ENCODE measurements around the gene ARHGAP20. TPM values are rescaled to one million over a fixed set of nuclear protein-coding genes. Genes with fewer than 3 reads are reported as not detected.

Gene ARHGAP20
- total and polyA plus RNA-seq, 2 experiments from 2014 or later = 0.84 to 0.97 TPM

GRCh38 chr11:110571081-110571720 is 141.0 kb downstream of the ARHGAP20 start:
- no peak overlapping the region for H3K4me2 ChIP-seq (ENCODE audit: unreplicated experiment)
- H2AFZ ChIP-seq = no peak overlapping the region
- no peaks in the 10 kb centered on the region for H3K36me3 ChIP-seq (ENCODE audit: low read depth)
- DNase-seq = no peak
- in situ Hi-C loops (cut with MboI) = no loop called here
- H3K4me3 ChIP-seq = no peak overlapping the region
- WGBS, 2 experiments (ENCODE audit: low coverage in 1 of 2, low lambda C conversion rate in 2 of 2, missing lambda C conversion rate in 2 of 2) = 41 to 45% methylated on average over 5 of the region's 5 CpGs
- no peak for TF ChIP-seq EZH2 (IDR thresholded peaks at IDR 0.05; ENCODE audit: insufficient read depth, poor library complexity, severe bottlenecking)
- no peak for TF ChIP-seq EZH2phosphoT487 (IDR thresholded peaks at IDR 0.05; ENCODE audit: insufficient read depth, low read depth)
- no peak overlapping the region for H3K27ac ChIP-seq
- no peaks in the 10 kb centered on the region for H3K9me3 ChIP-seq (ENCODE audit: low read depth)
- no peaks in the 10 kb centered on the region for H3K4me1 ChIP-seq (ENCODE audit: insufficient read depth)
- no peaks in the 10 kb centered on the region for H3K27me3 ChIP-seq (replicated peaks; ENCODE audit: insufficient read depth)
- no peaks in the 10 kb centered on the region for H4K20me1 ChIP-seq (ENCODE audit: insufficient read depth)
- no peaks in the 10 kb centered on the region for H3F3A ChIP-seq (ENCODE audit: insufficient read depth)
- H3K79me2 ChIP-seq (ENCODE audit: insufficient read depth) = no peaks in the 10 kb centered on the region
- H3K9me2 ChIP-seq (ENCODE audit: insufficient read depth) = no peaks in the 10 kb centered on the region
- H3K9ac ChIP-seq = no peak overlapping the region

GRCh38 chr11:110566577-110566976 is 145.7 kb downstream of the ARHGAP20 start:
- Histone ChIP-seq H3K79me2 (ENCODE audit: insufficient read depth) (no peaks in the 10 kb centered on the region), H3K27ac (no peak overlapping the region), H3F3A (ENCODE audit: insufficient read depth) (no peaks in the 10 kb centered on the region), H3K4me2 (ENCODE audit: unreplicated experiment) (no peak overlapping the region), H3K4me1 (ENCODE audit: insufficient read depth) (peaks cover 5% of the 10 kb centered on the region; the same call in 1 of the 2 replicates), H3K9me2 (ENCODE audit: insufficient read depth) (peaks cover 5% of the 10 kb centered on the region; the same call in 1 of the 2 replicates), H3K9ac (no peak overlapping the region), H3K9me3 (ENCODE audit: low read depth) (no peaks in the 10 kb centered on the region), H4K20me1 (ENCODE audit: insufficient read depth) (no peaks in the 10 kb centered on the region), H3K4me3 (no peak overlapping the region), H3K27me3 (replicated peaks; ENCODE audit: insufficient read depth) (no peaks in the 10 kb centered on the region), H3K36me3 (ENCODE audit: low read depth) (no peaks in the 10 kb centered on the region), H2AFZ (no peak overlapping the region)
- in situ Hi-C loops (cut with MboI) = no loop called here
- TF ChIP-seq EZH2phosphoT487 (IDR thresholded peaks at IDR 0.05; ENCODE audit: insufficient read depth, low read depth) = no peak
- TF ChIP-seq EZH2 (IDR thresholded peaks at IDR 0.05; ENCODE audit: insufficient read depth, poor library complexity, severe bottlenecking) = no peak
- WGBS, 2 experiments (ENCODE audit: low coverage in 1 of 2, low lambda C conversion rate in 2 of 2, missing lambda C conversion rate in 2 of 2) = 53 to 72% methylated on average over 2 of the region's 2 CpGs
- no peak for DNase-seq

- Histone ChIP-seq H3K36me3 (ENCODE audit: low read depth) (no peaks in the 10 kb centered on the region), H3K79me2 (ENCODE audit: insufficient read depth) (no peaks in the 10 kb centered on the region), H3F3A (ENCODE audit: insufficient read depth) (no peaks in the 10 kb centered on the region), H3K9ac (no peak overlapping the region), H3K4me1 (ENCODE audit: insufficient read depth) (peaks cover 5% of the 10 kb centered on the region; the same call in 1 of the 2 replicates), H2AFZ (0 out of 2 replicates have a peak overlapping the region, but pooled peaks have one; percentile 25), H3K9me2 (ENCODE audit: insufficient read depth) (peaks cover 5% of the 10 kb centered on the region; the same call in 1 of the 2 replicates), H4K20me1 (ENCODE audit: insufficient read depth) (no peaks in the 10 kb centered on the region), H3K4me3 (no peak overlapping the region), H3K27me3 (replicated peaks; ENCODE audit: insufficient read depth) (no peaks in the 10 kb centered on the region), H3K27ac (no peak overlapping the region), H3K4me2 (ENCODE audit: unreplicated experiment) (no peak overlapping the region), H3K9me3 (ENCODE audit: low read depth) (no peaks in the 10 kb centered on the region)
- DNase-seq = peak; percentile 42
- TF ChIP-seq EZH2 (IDR thresholded peaks at IDR 0.05; ENCODE audit: insufficient read depth, poor library complexity, severe bottlenecking) (no peak), EZH2phosphoT487 (IDR thresholded peaks at IDR 0.05; ENCODE audit: insufficient read depth, low read depth) (no peak)
- WGBS, 2 experiments (ENCODE audit: low coverage in 1 of 2, low lambda C conversion rate in 2 of 2, missing lambda C conversion rate in 2 of 2) = 53 to 54% methylated on average over 14 to 16 of the region's 16 CpGs
- in situ Hi-C loops (cut with MboI) = no loop called here
Observed at GRCh38 chr11:110565357-110566336, 146.6 kb downstream of the ARHGAP20 start.

- Histone ChIP-seq H4K20me1 (ENCODE audit: insufficient read depth) (no peaks in the 10 kb centered on the region), H3K79me2 (ENCODE audit: insufficient read depth) (no peaks in the 10 kb centered on the region), H3K36me3 (ENCODE audit: low read depth) (no peaks in the 10 kb centered on the region), H3F3A (ENCODE audit: insufficient read depth) (no peaks in the 10 kb centered on the region), H3K9me3 (ENCODE audit: low read depth) (no peaks in the 10 kb centered on the region), H3K27me3 (replicated peaks; ENCODE audit: insufficient read depth) (peaks cover 3% of the 10 kb centered on the region; the same call in 1 of the 2 replicates), H3K27ac (no peak overlapping the region), H3K9ac (no peak overlapping the region), H3K4me2 (ENCODE audit: unreplicated experiment) (no peak overlapping the region), H3K4me1 (ENCODE audit: insufficient read depth) (peaks cover 5% of the 10 kb centered on the region; the same call in 1 of the 2 replicates), H3K4me3 (no peak overlapping the region), H3K9me2 (ENCODE audit: insufficient read depth) (peaks cover 5% of the 10 kb centered on the region; the same call in 1 of the 2 replicates), H2AFZ (0 out of 2 replicates have a peak overlapping the region, but pooled peaks have one; percentile 25)
- in situ Hi-C loops (cut with MboI) = no loop called here
- no peak for DNase-seq
- WGBS, 2 experiments (ENCODE audit: low coverage in 1 of 2, low lambda C conversion rate in 2 of 2, missing lambda C conversion rate in 2 of 2) = 69 to 81% methylated on average over 8 of the region's 8 CpGs
- TF ChIP-seq EZH2 (IDR thresholded peaks at IDR 0.05; ENCODE audit: insufficient read depth, poor library complexity, severe bottlenecking) (no peak), EZH2phosphoT487 (IDR thresholded peaks at IDR 0.05; ENCODE audit: insufficient read depth, low read depth) (no peak)
Observed at GRCh38 chr11:110564676-110565356, 147.4 kb downstream of the ARHGAP20 start.

All from GM23248 (cell line).